ENCODE results near the gene CEP41.

GRCh38 chr7:130388671-130389070 lies 52.1 kb downstream of the CEP41 start:
- no peak for TF ChIP-seq CTCF (conservative IDR thresholded peaks at IDR 0.05; ENCODE audit: low read length)
- no peak for TF ChIP-seq EZH2phosphoT487 (IDR thresholded peaks at IDR 0.05; ENCODE audit: borderline replicate concordance, low read depth, low read length)
